ENCODE data around the gene HUNK.

HUNK gene

GRCh38 chr21:31923756-31924155, 50.9 kb downstream of the HUNK start:
- TF ChIP-seq FOXP2 (optimal IDR thresholded peaks at IDR 0.05; ENCODE audit: borderline replicate concordance, extremely low read depth, extremely low read length, insufficient read depth) (no peak), REST (IDR thresholded peaks at IDR 0.05; ENCODE audit: insufficient read depth in 1 of 2, low read depth in 2 of 2, low read length in 2 of 2) (no peak), POLR2AphosphoS5 (IDR thresholded peaks at IDR 0.05; ENCODE audit: low read depth, low read length) (no peak), TAF1 (IDR thresholded peaks at IDR 0.05; ENCODE audit: borderline replicate concordance, insufficient read depth, low read length) (no peak), SIN3A (IDR thresholded peaks at IDR 0.05; ENCODE audit: borderline replicate concordance, insufficient read depth, low read length) (no peak)

- no peak for TF ChIP-seq SIN3A (IDR thresholded peaks at IDR 0.05; ENCODE audit: borderline replicate concordance, insufficient read depth, low read length)
- TF ChIP-seq POLR2AphosphoS5 (IDR thresholded peaks at IDR 0.05; ENCODE audit: low read depth, low read length), result no peak
- TF ChIP-seq FOXP2 (optimal IDR thresholded peaks at IDR 0.05; ENCODE audit: borderline replicate concordance, extremely low read depth, extremely low read length, insufficient read depth), result no peak
- TF ChIP-seq REST (IDR thresholded peaks at IDR 0.05; ENCODE audit: insufficient read depth in 1 of 2, low read depth in 2 of 2, low read length in 2 of 2), result no peak
- TF ChIP-seq TAF1 (IDR thresholded peaks at IDR 0.05; ENCODE audit: borderline replicate concordance, insufficient read depth, low read length), result no peak
These were observed 51.7 kb downstream of the HUNK start for GRCh38 chr21:31924548-31924947.

GRCh38 chr21:31926498-31926897, 53.7 kb downstream of the HUNK start:
- no peak for TF ChIP-seq SIN3A (IDR thresholded peaks at IDR 0.05; ENCODE audit: borderline replicate concordance, insufficient read depth, low read length)
- no peak for TF ChIP-seq POLR2AphosphoS5 (IDR thresholded peaks at IDR 0.05; ENCODE audit: low read depth, low read length)
- no peak for TF ChIP-seq REST (IDR thresholded peaks at IDR 0.05; ENCODE audit: insufficient read depth in 1 of 2, low read depth in 2 of 2, low read length in 2 of 2)
- TF ChIP-seq TAF1 (IDR thresholded peaks at IDR 0.05; ENCODE audit: borderline replicate concordance, insufficient read depth, low read length), result no peak

- TF ChIP-seq SIN3A (IDR thresholded peaks at IDR 0.05; ENCODE audit: borderline replicate concordance, insufficient read depth, low read length) (no peak), POLR2AphosphoS5 (IDR thresholded peaks at IDR 0.05; ENCODE audit: low read depth, low read length) (no peak), FOXP2 (optimal IDR thresholded peaks at IDR 0.05; ENCODE audit: borderline replicate concordance, extremely low read depth, extremely low read length, insufficient read depth) (no peak), TAF1 (IDR thresholded peaks at IDR 0.05; ENCODE audit: borderline replicate concordance, insufficient read depth, low read length) (no peak), REST (IDR thresholded peaks at IDR 0.05; ENCODE audit: insufficient read depth in 1 of 2, low read depth in 2 of 2, low read length in 2 of 2) (no peak)
These were observed 55.0 kb downstream of the HUNK start for GRCh38 chr21:31927689-31928353.
